Measurements from ENCODE around the gene PLEKHG7.
"Not testable (repeated sequence)": the region's sequence is repeated elsewhere in the genome, so short reads cannot be mapped to it uniquely, and the experiment has no call there.

PLEKHG7 gene

DNA sequence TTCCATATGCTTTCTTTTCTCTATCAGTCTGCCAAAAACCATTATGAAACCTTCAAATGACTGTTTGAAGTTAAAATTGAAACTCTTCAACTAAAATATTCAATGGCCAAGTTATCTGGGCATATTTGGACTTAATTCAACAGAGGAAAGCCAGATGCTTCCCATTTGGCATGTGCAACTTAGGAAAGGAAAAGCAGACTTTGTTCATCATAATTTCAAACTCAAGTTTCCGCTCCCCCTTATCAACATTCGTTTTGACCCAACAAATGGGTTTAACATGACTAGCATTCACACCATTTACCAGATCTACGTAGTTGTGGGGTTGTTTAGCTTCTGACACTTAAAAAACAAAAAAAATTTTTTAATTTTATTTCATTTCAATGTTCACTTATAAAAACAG lies 75.7 kb downstream of the PLEKHG7 start:
- POLR2A ChIA-PET, result no interaction called here
- DNase-seq (ENCODE audit: extremely low spot score), result no peak
- CTCF ChIA-PET, result no interaction called here
- TF ChIP-seq SUZ12 (IDR thresholded peaks at IDR 0.05) (no peak), SP1 (IDR thresholded peaks at IDR 0.05) (no peak), CTBP1 (IDR thresholded peaks at IDR 0.05; ENCODE audit: borderline replicate concordance) (no peak), FOXM1 (IDR thresholded peaks at IDR 0.05; ENCODE audit: borderline replicate concordance) (no peak), TARDBP (IDR thresholded peaks at IDR 0.05) (no peak), L3MBTL2 (conservative IDR thresholded peaks at IDR 0.05) (no peak), ELF4 (IDR thresholded peaks at IDR 0.05) (no peak), BHLHE40 (IDR thresholded peaks at IDR 0.05; ENCODE audit: borderline replicate concordance) (no peak), FOXA1 (IDR thresholded peaks at IDR 0.05) (no peak)

DNA sequence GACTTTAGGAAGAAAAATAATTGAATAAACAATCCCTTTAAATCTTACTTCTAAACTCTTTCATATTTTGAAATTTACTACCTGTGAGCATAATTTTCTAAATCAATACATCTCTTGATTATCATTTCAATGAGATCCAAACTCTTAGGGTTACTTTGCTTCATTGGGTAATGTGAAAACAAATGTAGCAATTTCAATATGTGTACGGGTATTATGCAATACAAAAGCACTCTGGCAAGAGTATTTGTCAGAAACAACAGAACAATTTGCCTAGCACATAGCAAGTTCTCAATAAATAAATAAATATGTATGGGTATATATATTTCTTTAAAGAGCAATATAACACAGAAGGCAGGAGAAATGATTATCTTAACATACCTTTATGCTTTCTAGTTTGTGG lies 77.1 kb downstream of the PLEKHG7 start:
- ChIA-PET POLR2A (no interaction called here), CTCF (no interaction called here)
- DNase-seq (ENCODE audit: extremely low spot score), result no peak
- no peak for TF ChIP-seq SUZ12 (IDR thresholded peaks at IDR 0.05)
- no peak for TF ChIP-seq FOXK2 (IDR thresholded peaks at IDR 0.05)
- TF ChIP-seq ELF4 (IDR thresholded peaks at IDR 0.05), result no peak

DNA sequence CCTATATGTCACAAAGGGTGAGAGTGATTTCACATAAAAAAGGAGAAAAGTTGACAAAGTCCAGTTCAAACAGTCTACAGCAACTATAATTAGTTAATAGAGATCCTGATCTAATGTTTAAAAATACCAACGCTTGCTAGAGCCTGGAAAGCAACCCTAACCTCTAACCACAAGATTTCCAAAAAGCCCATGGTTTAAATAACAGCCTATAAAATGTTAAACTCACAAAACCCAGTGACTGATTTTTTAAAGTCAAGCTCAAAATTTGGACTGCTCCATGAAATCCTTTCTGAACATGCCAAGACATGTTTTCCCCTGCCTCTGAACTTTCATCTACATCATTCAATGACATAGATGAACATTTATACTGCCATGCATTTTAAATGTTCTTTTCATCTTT lies 81.6 kb downstream of the PLEKHG7 start:
- CTCF ChIA-PET, result interaction anchor here (0.6 kb wide), 1 partner anchor 86 kb away, joined by 7 read pairs; no protein-coding TSS in a partner anchor
- TF ChIP-seq FOXM1 (IDR thresholded peaks at IDR 0.05; ENCODE audit: borderline replicate concordance) (no peak), NFRKB (IDR thresholded peaks at IDR 0.05) (no peak), FOXK2 (IDR thresholded peaks at IDR 0.05) (no peak), ARNT (IDR thresholded peaks at IDR 0.05) (no peak), CTBP1 (IDR thresholded peaks at IDR 0.05; ENCODE audit: borderline replicate concordance) (no peak), L3MBTL2 (conservative IDR thresholded peaks at IDR 0.05) (no peak), LEF1 (IDR thresholded peaks at IDR 0.05; ENCODE audit: borderline replicate concordance) (no peak), BHLHE40 (IDR thresholded peaks at IDR 0.05; ENCODE audit: borderline replicate concordance) (no peak), SUZ12 (IDR thresholded peaks at IDR 0.05) (no peak), HDGF (IDR thresholded peaks at IDR 0.05; ENCODE audit: borderline replicate concordance) (no peak), SP1 (IDR thresholded peaks at IDR 0.05) (no peak), ELF4 (IDR thresholded peaks at IDR 0.05) (no peak), TARDBP (IDR thresholded peaks at IDR 0.05) (no peak), FOXA1 (IDR thresholded peaks at IDR 0.05) (no peak)
- TF ChIP-seq, protein P1, sequence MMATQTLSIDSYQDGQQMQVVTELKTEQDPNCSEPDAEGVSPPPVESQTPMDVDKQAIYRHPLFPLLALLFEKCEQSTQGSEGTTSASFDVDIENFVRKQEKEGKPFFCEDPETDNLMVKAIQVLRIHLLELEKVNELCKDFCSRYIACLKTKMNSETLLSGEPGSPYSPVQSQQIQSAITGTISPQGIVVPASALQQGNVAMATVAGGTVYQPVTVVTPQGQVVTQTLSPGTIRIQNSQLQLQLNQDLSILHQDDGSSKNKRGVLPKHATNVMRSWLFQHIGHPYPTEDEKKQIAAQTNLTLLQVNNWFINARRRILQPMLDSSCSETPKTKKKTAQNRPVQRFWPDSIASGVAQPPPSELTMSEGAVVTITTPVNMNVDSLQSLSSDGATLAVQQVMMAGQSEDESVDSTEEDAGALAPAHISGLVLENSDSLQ (IDR thresholded peaks at IDR 0.05), result no peak
- POLR2A ChIA-PET, result no interaction called here
- DNase-seq (ENCODE audit: extremely low spot score), result no peak

DNA sequence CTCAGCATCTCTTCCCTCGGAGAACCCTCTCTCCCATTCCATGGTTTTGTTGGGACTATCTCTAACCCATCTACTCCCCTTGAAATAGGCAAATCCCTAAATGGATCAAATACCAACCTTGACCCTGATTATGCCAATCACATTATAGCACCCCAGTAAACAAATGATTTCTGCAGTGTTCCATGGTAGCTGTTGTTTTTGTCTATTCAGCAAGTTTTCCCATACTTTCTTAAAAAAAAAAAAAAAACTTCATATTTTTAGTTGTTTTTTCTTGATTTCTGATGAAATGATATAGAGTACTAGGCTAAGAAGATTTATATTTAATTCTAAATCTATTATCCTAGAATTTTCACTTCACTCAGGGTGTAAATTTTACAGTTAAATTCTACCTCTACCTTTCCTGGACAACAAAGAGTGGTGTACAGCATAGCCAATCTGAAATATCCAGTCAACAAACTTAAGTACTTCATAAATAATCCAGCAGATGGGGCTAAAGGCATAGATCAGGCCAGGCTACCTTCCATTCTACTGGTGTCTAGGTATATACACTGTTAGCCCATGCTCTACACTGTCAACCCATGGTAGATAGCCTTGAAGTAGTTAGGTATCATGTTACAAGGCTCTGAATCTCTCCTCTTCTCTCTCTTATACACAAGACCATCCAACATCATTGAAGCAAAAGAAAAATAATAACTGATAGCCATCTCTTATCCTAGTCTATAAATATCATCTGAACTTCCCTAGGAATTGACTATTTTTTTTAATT lies 82.2 kb downstream of the PLEKHG7 start:
- peak; percentile 72 for DNase-seq (ENCODE audit: extremely low spot score)
- TF ChIP-seq FOXM1 (IDR thresholded peaks at IDR 0.05; ENCODE audit: borderline replicate concordance) (no peak), FOXK2 (IDR thresholded peaks at IDR 0.05) (peak; percentile 48; the same call in 1 of the 2 replicates), L3MBTL2 (conservative IDR thresholded peaks at IDR 0.05) (no peak), NFRKB (IDR thresholded peaks at IDR 0.05) (no peak)
- POLR2A ChIA-PET, result interaction anchor here (1.5 kb wide), 1 partner anchor 144 kb away, joined by 3 read pairs; the partner anchor contains the start of gene EEA1
- CTCF ChIA-PET, result interaction anchor here (0.6 to 1.3 kb wide), 3 partner anchors 13 to 145 kb away, joined by 3 to 4 read pairs (median 3); no protein-coding TSS in a partner anchor

DNA sequence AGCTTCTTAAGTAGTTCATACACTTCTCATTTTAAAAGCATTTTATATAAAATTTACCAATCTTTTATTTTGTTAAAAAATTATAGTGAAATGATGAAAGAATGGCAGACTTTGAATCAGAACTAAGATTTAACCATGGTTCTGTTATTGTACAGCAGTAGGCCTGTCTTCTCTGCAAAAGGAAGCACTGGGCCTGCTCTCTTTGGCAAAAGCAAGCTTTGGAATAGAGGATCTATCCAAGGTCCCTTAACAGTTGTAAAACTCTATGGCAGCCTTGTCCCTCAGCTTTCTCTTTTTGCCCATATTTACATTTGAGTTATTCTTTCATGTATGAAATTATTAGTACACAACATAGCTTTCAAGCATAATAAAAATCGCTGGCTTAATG lies 82.8 kb downstream of the PLEKHG7 start:
- ChIA-PET CTCF (interaction anchor here (0.6 to 1.3 kb wide), 4 partner anchors 13 to 145 kb away, joined by 3 to 7 read pairs (median 4); no protein-coding TSS in a partner anchor), POLR2A (interaction anchor here (1.5 kb wide), 1 partner anchor 144 kb away, joined by 3 read pairs; the partner anchor contains the start of gene EEA1)
- DNase-seq (ENCODE audit: extremely low spot score), result no peak
- TF ChIP-seq NFRKB (IDR thresholded peaks at IDR 0.05) (no peak), SUZ12 (IDR thresholded peaks at IDR 0.05) (no peak)
- TF ChIP-seq, protein P1 (IDR thresholded peaks at IDR 0.05), result no peak

DNA sequence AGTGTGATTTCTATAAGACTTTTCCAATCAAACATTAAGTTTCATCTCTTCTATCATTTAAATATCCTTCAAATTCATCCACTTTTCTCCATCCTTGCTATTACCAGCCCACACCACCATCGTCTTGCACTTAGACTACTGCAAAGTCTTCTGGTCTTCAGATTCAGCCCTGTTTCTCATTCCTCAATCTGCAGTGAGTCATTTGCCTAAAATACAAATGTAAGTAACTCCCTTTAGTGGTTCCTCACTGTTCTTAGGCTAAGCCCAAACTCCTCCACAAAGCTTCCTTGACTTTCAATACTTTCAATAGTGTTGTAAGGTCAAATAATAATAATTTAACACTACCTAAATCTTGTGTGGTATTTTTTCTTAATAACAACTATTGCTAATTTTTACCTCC lies 83.3 kb downstream of the PLEKHG7 start:
- TF ChIP-seq ZNF384 (IDR thresholded peaks at IDR 0.05) (no peak), TARDBP (IDR thresholded peaks at IDR 0.05) (no peak), BHLHE40 (IDR thresholded peaks at IDR 0.05; ENCODE audit: borderline replicate concordance) (no peak), FOXA1 (IDR thresholded peaks at IDR 0.05) (no peak), SUZ12 (IDR thresholded peaks at IDR 0.05) (no peak), ELF4 (IDR thresholded peaks at IDR 0.05) (no peak), CTBP1 (IDR thresholded peaks at IDR 0.05; ENCODE audit: borderline replicate concordance) (no peak), ARNT (IDR thresholded peaks at IDR 0.05) (no peak), LEF1 (IDR thresholded peaks at IDR 0.05; ENCODE audit: borderline replicate concordance) (no peak), FOXK2 (IDR thresholded peaks at IDR 0.05) (no peak), HDGF (IDR thresholded peaks at IDR 0.05; ENCODE audit: borderline replicate concordance) (no peak), NFRKB (IDR thresholded peaks at IDR 0.05) (no peak), SP1 (IDR thresholded peaks at IDR 0.05) (no peak), L3MBTL2 (conservative IDR thresholded peaks at IDR 0.05) (no peak), FOXM1 (IDR thresholded peaks at IDR 0.05; ENCODE audit: borderline replicate concordance) (no peak)
- TF ChIP-seq, protein P1 (IDR thresholded peaks at IDR 0.05), result no peak
- DNase-seq (ENCODE audit: extremely low spot score), result no peak
- POLR2A ChIA-PET, result interaction anchor here (1.5 kb wide), 1 partner anchor 143 kb away, joined by 3 read pairs; the partner anchor contains the start of gene EEA1
- CTCF ChIA-PET, result interaction anchor here (0.5 to 1.3 kb wide), 5 partner anchors 12 to 595 kb away, joined by 3 to 7 read pairs (median 3); no protein-coding TSS in a partner anchor

DNA sequence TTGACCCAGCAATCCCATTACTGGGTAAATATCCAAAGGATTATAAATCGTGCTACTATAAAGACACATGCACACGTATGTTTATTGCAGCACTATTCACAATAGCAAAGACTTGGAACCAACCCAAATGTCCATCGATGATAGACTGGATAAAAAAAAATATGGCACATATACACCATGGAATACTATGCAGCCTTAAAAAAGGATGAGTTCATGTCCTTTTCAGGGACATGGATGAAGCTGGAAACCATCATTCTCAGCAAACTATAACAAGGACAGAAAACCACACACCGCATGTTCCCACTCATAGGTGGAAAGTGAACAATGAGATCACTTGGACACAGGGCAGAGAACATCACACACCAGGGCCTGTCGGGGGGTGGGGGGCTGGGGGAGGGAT lies 91.6 kb downstream of the PLEKHG7 start:
- CTCF ChIA-PET; POLR2A ChIA-PET; DNase-seq (ENCODE audit: extremely low spot score): not testable (repeated sequence)
